ACC112 (cell line): ENCODE results near the gene DFFB.

Source experiments
- H2AFZ ChIP-seq: fragments of 200-600 bp; sonication (generic); one replicate; pipeline ENCODE4 v1.6.0; 2017; ENCODE audit warnings: antibody characterized with exemption, low read length; ENCODE audit not compliant: unreplicated experiment
- H3K27ac ChIP-seq: fragments of 200-600 bp; sonication (generic); 2 replicates; pipeline ENCODE4 v1.5.1; 2014; ENCODE audit warnings: low read depth, mild to moderate bottlenecking, antibody characterized with exemption, low read length, moderate library complexity
- H3K27me3 ChIP-seq: fragments of 200-600 bp; sonication (generic); 2 replicates; pipeline ENCODE4 v1.6.1; 2014; ENCODE audit warnings: mild to moderate bottlenecking, antibody characterized with exemption, low read length, moderate library complexity, mixed read lengths; ENCODE audit not compliant: insufficient read depth
- H3K36me3 ChIP-seq: fragments of 200-600 bp; sonication (generic); 2 replicates; pipeline ENCODE4 v1.6.1; 2016; ENCODE audit warnings: mild to moderate bottlenecking, antibody characterized with exemption, low read length, moderate library complexity, mixed read lengths; ENCODE audit not compliant: insufficient read depth
- H3K4me1 ChIP-seq: fragments of 200-600 bp; sonication (generic); one replicate; pipeline ENCODE4 v1.6.1; 2016; ENCODE audit warnings: low read length, mixed read lengths; ENCODE audit not compliant: insufficient read depth, unreplicated experiment, control insufficient read depth
- H3K4me3 ChIP-seq: fragments of 200-600 bp; sonication (generic); 2 replicates; pipeline ENCODE4 v1.5.1; 2014; ENCODE audit warnings: mild to moderate bottlenecking, low read depth, low read length
- H3K79me2 ChIP-seq: fragments of 200-600 bp; sonication (generic); one replicate; pipeline ENCODE4 v1.6.0; 2016; ENCODE audit warnings: low read length; ENCODE audit not compliant: control insufficient read depth, unreplicated experiment, insufficient read depth

The DFFB gene

GRCh38 chr1:3919706-3920105, 62.4 kb downstream of the DFFB start:
- peaks cover 26% of the 10 kb centered on the region for H3K27me3 ChIP-seq
- no peak overlapping the region for H3K4me3 ChIP-seq
- no peak overlapping the region for H3K27ac ChIP-seq
- H3K4me1 ChIP-seq: no peaks in the 10 kb centered on the region
- H2AFZ ChIP-seq: no peak overlapping the region
- H3K36me3 ChIP-seq: no peaks in the 10 kb centered on the region
- H3K79me2 ChIP-seq: no peaks in the 10 kb centered on the region

DNA sequence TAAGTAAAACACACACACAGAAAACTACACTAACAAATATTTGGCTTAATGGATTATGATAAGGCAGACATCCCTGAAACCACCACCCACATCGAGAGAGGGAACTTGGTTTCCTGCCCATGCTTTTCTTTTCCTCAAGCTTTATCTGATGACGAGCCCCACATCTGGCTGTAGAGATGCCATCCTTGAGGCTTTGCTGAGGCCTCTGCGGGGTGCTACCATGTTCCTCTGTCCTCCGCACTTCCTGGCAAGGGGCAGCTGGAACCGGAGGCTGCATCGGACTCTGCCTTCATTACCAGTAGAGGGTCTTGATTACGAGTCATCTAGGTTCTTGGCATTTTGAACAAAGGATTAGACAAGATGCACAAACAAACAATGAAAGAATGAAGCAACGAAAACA, 64.5 kb downstream of the DFFB start:
- H3K79me2 ChIP-seq: no peaks in the 10 kb centered on the region
- H3K36me3 ChIP-seq: no peaks in the 10 kb centered on the region
- peaks cover 26% of the 10 kb centered on the region for H3K27me3 ChIP-seq
- H3K4me1 ChIP-seq: no peaks in the 10 kb centered on the region
- H2AFZ ChIP-seq: no peak overlapping the region
- H3K27ac ChIP-seq: no peak overlapping the region
- no peak overlapping the region for H3K4me3 ChIP-seq

DNA sequence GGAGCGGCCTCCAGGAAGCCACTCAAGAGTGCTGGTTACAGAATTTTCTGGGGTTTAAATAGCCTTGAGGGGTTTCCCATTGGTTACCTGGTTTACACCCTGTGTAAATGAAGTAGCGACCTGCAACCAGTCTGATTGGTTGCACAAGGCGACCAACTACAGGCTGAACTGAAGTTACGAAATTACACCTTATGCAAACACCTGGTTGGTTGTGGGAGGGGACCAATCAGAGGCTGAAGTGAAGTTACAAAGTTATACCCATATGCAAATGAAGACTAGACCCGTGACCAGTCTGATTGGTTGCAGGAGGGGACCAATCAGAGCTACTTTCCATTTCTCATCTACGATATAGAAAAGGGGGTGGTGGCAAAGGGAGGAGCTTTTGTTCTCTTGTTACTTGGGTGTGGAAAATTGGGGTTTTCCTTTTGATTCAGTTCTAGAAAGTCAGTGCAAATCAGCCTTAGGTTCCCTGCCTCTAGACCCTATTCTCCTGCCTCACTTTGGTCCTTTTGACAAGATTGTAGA, 65.0 kb downstream of the DFFB start:
- Histone ChIP-seq H3K79me2 (no peaks in the 10 kb centered on the region), H3K27me3 (peaks cover 26% of the 10 kb centered on the region), H3K4me1 (no peaks in the 10 kb centered on the region), H3K4me3 (no peak overlapping the region), H2AFZ (no peak overlapping the region), H3K36me3 (no peaks in the 10 kb centered on the region), H3K27ac (no peak overlapping the region)

- H2AFZ ChIP-seq: no peak overlapping the region
- peaks cover 22% of the 10 kb centered on the region for H3K27me3 ChIP-seq
- no peaks in the 10 kb centered on the region for H3K36me3 ChIP-seq
- H3K79me2 ChIP-seq: no peaks in the 10 kb centered on the region
- no peaks in the 10 kb centered on the region for H3K4me1 ChIP-seq
- no peak overlapping the region for H3K4me3 ChIP-seq
- H3K27ac ChIP-seq: no peak overlapping the region
Measured at GRCh38 chr1:3922851-3923250, 65.6 kb downstream of the DFFB start.

GRCh38 chr1:3923378-3924185, 66.3 kb downstream of the DFFB start:
- Histone ChIP-seq H3K27me3 (peaks cover 21% of the 10 kb centered on the region), H3K36me3 (no peaks in the 10 kb centered on the region), H3K79me2 (no peaks in the 10 kb centered on the region), H3K27ac (no peak overlapping the region), H2AFZ (no peak overlapping the region), H3K4me3 (no peak overlapping the region), H3K4me1 (no peaks in the 10 kb centered on the region)

GRCh38 chr1:3924186-3924824, 67.0 kb downstream of the DFFB start:
- Histone ChIP-seq H2AFZ (no peak overlapping the region), H3K4me3 (no peak overlapping the region), H3K36me3 (no peaks in the 10 kb centered on the region), H3K27ac (no peak overlapping the region), H3K4me1 (no peaks in the 10 kb centered on the region), H3K79me2 (no peaks in the 10 kb centered on the region), H3K27me3 (peaks cover 13% of the 10 kb centered on the region)

DNA sequence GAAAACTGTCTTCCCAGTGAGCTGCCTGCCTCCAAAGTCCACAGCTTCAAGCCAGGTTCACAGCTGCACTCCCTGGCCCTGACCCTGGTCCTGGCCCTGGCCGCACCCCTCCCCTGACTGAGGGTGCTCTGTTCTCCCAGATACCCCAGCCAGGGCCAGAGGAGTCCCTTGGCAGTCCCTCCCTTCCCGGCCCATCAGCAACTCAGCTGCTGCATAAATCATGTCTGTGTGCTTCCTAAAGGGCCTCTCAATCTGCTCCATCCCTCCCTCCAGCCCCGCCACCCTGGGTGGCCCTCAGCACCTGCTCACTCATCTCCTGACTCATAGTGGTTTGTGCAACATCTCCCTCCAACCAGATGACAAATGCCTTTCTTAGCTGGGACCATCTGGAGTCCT, 67.5 kb downstream of the DFFB start:
- Histone ChIP-seq H3K4me1 (no peaks in the 10 kb centered on the region), H3K36me3 (no peaks in the 10 kb centered on the region), H3K27ac (no peak overlapping the region), H3K79me2 (no peaks in the 10 kb centered on the region), H3K4me3 (no peak overlapping the region), H3K27me3 (peaks cover 11% of the 10 kb centered on the region), H2AFZ (no peak overlapping the region)

GRCh38 chr1:3925256-3925655, 68.0 kb downstream of the DFFB start:
- Histone ChIP-seq H3K4me1 (no peaks in the 10 kb centered on the region), H3K27ac (no peak overlapping the region), H3K27me3 (peaks cover 11% of the 10 kb centered on the region), H3K79me2 (no peaks in the 10 kb centered on the region), H2AFZ (no peak overlapping the region), H3K36me3 (no peaks in the 10 kb centered on the region), H3K4me3 (no peak overlapping the region)

- Histone ChIP-seq H3K36me3 (no peaks in the 10 kb centered on the region), H3K4me3 (no peak overlapping the region), H3K79me2 (no peaks in the 10 kb centered on the region), H3K27me3 (peaks cover 10% of the 10 kb centered on the region), H3K27ac (no peak overlapping the region), H3K4me1 (no peaks in the 10 kb centered on the region), H2AFZ (no peak overlapping the region)
Measured at GRCh38 chr1:3925762-3926161, 68.5 kb downstream of the DFFB start.

GRCh38 chr1:3926956-3927355, 69.7 kb downstream of the DFFB start:
- H3K27ac ChIP-seq: no peak overlapping the region
- no peaks in the 10 kb centered on the region for H3K79me2 ChIP-seq
- H2AFZ ChIP-seq: no peak overlapping the region
- no peak overlapping the region for H3K4me3 ChIP-seq
- no peaks in the 10 kb centered on the region for H3K36me3 ChIP-seq
- H3K4me1 ChIP-seq: no peaks in the 10 kb centered on the region
- peaks cover 4% of the 10 kb centered on the region for H3K27me3 ChIP-seq

DNA sequence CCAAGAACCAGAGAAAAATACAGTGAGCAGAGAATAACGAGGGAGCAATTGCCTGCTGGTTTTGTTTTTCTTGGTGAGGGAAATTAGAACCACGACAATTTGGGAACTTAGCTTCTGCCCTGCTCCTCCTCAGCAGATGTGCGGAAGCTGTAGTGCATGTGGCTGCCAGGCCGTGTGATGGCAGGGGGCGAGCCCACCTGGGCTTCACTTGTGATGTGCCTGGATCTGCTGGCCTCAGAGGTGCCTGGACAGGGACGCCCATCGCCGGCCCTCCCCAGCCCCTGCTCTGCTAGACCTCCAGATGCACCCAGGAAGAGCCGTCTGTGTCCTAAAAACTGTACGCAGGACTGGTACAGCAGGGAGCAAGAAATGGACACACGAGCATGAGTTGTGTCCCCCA, 71.3 kb downstream of the DFFB start:
- Histone ChIP-seq H3K79me2 (no peaks in the 10 kb centered on the region), H2AFZ (no peak overlapping the region), H3K4me1 (no peaks in the 10 kb centered on the region), H3K4me3 (no peak overlapping the region), H3K27ac (no peak overlapping the region), H3K27me3 (peaks cover 4% of the 10 kb centered on the region; the same call in 1 of the 2 replicates), H3K36me3 (no peaks in the 10 kb centered on the region)
